Lung (tissue), 12 donors: ENCODE results near the gene UST. TPM values are rescaled to one million over a fixed set of nuclear protein-coding genes. Genes with fewer than 3 reads are reported as not detected.
A peak's percentile ranks its signal among the peaks of the same experiment; 100 is the strongest.

ENCODE experiments used
- ATAC-seq: fragments of 200-7000 bp; cut with Tn5 transposase; one replicate; pipeline ENCODE4 v1.9.1; 2020; ENCODE audit warnings: moderate number of reproducible peaks; ENCODE audit not compliant: insufficient read depth, low FRiP score
- DNase-seq, 3 donors: peaks; one replicate each; pipeline ENCODE4 v3.0.0-alpha.2; 2013 to 2017
- H3K27ac ChIP-seq, 2 donors: one replicate each; pipeline ENCODE4 v1.5.1; 2013; ENCODE audit warnings: mild to moderate bottlenecking in 2 of 2, moderate library complexity in 2 of 2, control low read depth in 1 of 2, inconsistent platforms in 1 of 2, low read depth in 1 of 2, low read length in 1 of 2
- H3K27me3 ChIP-seq, 3 donors: one replicate each; pipeline ENCODE4 v1.5.1; 2013; ENCODE audit warnings: low read length in 2 of 3; ENCODE audit not compliant: control insufficient read depth in 3 of 3, insufficient read depth in 3 of 3
- H3K36me3 ChIP-seq, 4 donors: one replicate each; pipeline ENCODE4 v1.5.1; 2013; ENCODE audit warnings: low read length in 4 of 4, mild to moderate bottlenecking in 1 of 4, moderate library complexity in 1 of 4; ENCODE audit not compliant: control insufficient read depth in 4 of 4, insufficient read depth in 4 of 4
- H3K4me1 ChIP-seq, 5 donors: one replicate each; pipeline ENCODE4 v1.5.1; 2013; ENCODE audit warnings: low read length in 5 of 5, mild to moderate bottlenecking in 2 of 5, moderate library complexity in 1 of 5; ENCODE audit not compliant: control insufficient read depth in 5 of 5, insufficient read depth in 5 of 5
- H3K4me3 ChIP-seq: one replicate; pipeline ENCODE4 v1.5.1; 2013; ENCODE audit warnings: mild to moderate bottlenecking, control low read depth, moderate library complexity
- H3K9ac ChIP-seq, 2 donors: one replicate each; pipeline ENCODE4 v1.5.1; 2013; ENCODE audit warnings: low read length in 2 of 2, control low read depth in 1 of 2; ENCODE audit not compliant: insufficient read depth in 1 of 2
- H3K9me3 ChIP-seq, 4 donors: one replicate each; pipeline ENCODE4 v1.5.1; 2013; ENCODE audit warnings: low read length in 3 of 4, mild to moderate bottlenecking in 1 of 4, moderate library complexity in 1 of 4; ENCODE audit not compliant: control insufficient read depth in 4 of 4, insufficient read depth in 3 of 4
- CTCF ChIP-seq: IDR thresholded peaks from 2 replicates; pipeline ENCODE4 v1.5.1; 2012; ENCODE audit warnings: mild to moderate bottlenecking; ENCODE audit errors: control extremely low read depth, extremely low read depth
- WGBS, 2 donors: extraction: QIAGEN DNeasy Blood & Tissue Kit; methylation state at CpG; one replicate each; pipeline ENCODE4 v1.1.7; 2013; 5-methylcytosine and 5-hydroxymethylcytosine counted together
- polyA plus RNA-seq, 2 donors: library from polyadenylated mRNA; stranded (reverse); fragments of 200-250 nt; gene quantifications; one replicate each; pipeline ENCODE4 v1.2.1, GENCODE V29; 2013
- total RNA-seq, 2 donors: library from RNA; depleted of rRNA in 1 of 2; stranded (reverse); fragments of >200 nt in 1 of 2; gene quantifications; one replicate each; pipeline ENCODE4 v1.2.1, GENCODE V29; 2014 to 2021
- donor health status: control.
- donor health status: control.
- donor health status: Bipolar disorder and iron deficiency.
- donor health status: healthy.
- donor health status: DM: yes; HTN: yes; CAD: no.

The UST gene
- total and polyA plus RNA-seq, 4 donors: 4.5 to 24.0 (median 7.1) TPM

GRCh38 chr6:148990403-148990802 is 243.6 kb downstream of the UST start:
- Histone ChIP-seq H3K4me1 (peaks cover 0 to 2% (median 0%) of the 10 kb centered on the region in 5 donors), H3K4me3 (no peak overlapping the region), H3K9ac (no peak overlapping the region), H3K27ac (no peak overlapping the region), H3K36me3 (no peaks in the 10 kb centered on the region), H3K27me3 (no peaks in the 10 kb centered on the region), H3K9me3 (peaks cover 0 to 5% (median 0%) of the 10 kb centered on the region in 4 donors)
- DNase-seq: no peak
- ATAC-seq: no peak
- no peak for TF ChIP-seq CTCF
- WGBS, 2 donors: 77 to 84% methylated on average over 6 of the region's 6 CpGs

- no peak overlapping the region for H3K27ac ChIP-seq
- no peak overlapping the region for H3K9ac ChIP-seq
- ATAC-seq (no peak), DNase-seq (no peak)
- WGBS, 2 donors: 65 to 82% methylated on average over 1 of the region's 1 CpG
- no peaks in the 10 kb centered on the region for H3K27me3 ChIP-seq
- H3K36me3 ChIP-seq: peaks cover 0 to 2% (median 0%) of the 10 kb centered on the region in 4 donors
- H3K4me3 ChIP-seq: no peak overlapping the region
- peaks cover 0 to 7% (median 3%) of the 10 kb centered on the region in 4 donors for H3K9me3 ChIP-seq
- TF ChIP-seq CTCF: no peak
- peaks cover 0 to 12% (median 8%) of the 10 kb centered on the region in 5 donors for H3K4me1 ChIP-seq
Measured at GRCh38 chr6:148996815-148997214, 250.0 kb downstream of the UST start.

GRCh38 chr6:148997865-148998264 is 251.0 kb downstream of the UST start:
- H3K4me3 ChIP-seq: no peak overlapping the region
- ATAC-seq (no peak), DNase-seq (no peak)
- TF ChIP-seq CTCF: no peak
- H3K9me3 ChIP-seq: peaks cover 0 to 7% (median 3%) of the 10 kb centered on the region in 4 donors
- H3K4me1 ChIP-seq: peaks cover 0 to 12% (median 8%) of the 10 kb centered on the region in 5 donors
- H3K27me3 ChIP-seq: no peaks in the 10 kb centered on the region
- WGBS, 2 donors: 73 to 75% methylated on average over 3 of the region's 3 CpGs
- H3K9ac ChIP-seq: no peak overlapping the region
- peak overlapping the region in 1 of 2 donors; percentile 4 for H3K27ac ChIP-seq
- peaks cover 0 to 2% (median 0%) of the 10 kb centered on the region in 4 donors for H3K36me3 ChIP-seq

GRCh38 chr6:148998704-148999103 is 251.9 kb downstream of the UST start:
- peaks cover 0 to 12% (median 8%) of the 10 kb centered on the region in 5 donors for H3K4me1 ChIP-seq
- H3K27me3 ChIP-seq: no peaks in the 10 kb centered on the region
- H3K36me3 ChIP-seq: peaks cover 0 to 2% (median 0%) of the 10 kb centered on the region in 4 donors
- H3K4me3 ChIP-seq: no peak overlapping the region
- H3K9me3 ChIP-seq: peaks cover 0 to 5% (median 2%) of the 10 kb centered on the region in 4 donors
- DNase-seq: no peak
- 96% methylated on average over 4 of the region's 4 CpGs for WGBS, 2 donors
- no peak for TF ChIP-seq CTCF
- ATAC-seq: no peak
- H3K27ac ChIP-seq: no peak overlapping the region
- H3K9ac ChIP-seq: no peak overlapping the region
